Vagina (tissue), 2 donors: ENCODE measurements around the gene PHC2. TPM values are rescaled to one million over a fixed set of nuclear protein-coding genes. Genes with fewer than 3 reads are reported as not detected.

ENCODE experiments used
- DNase-seq, 2 donors: peaks; one replicate each; pipeline ENCODE4 v3.0.0-alpha.2; 2017; ENCODE audit errors: extremely low spot score in 2 of 2
- H3K27ac ChIP-seq: fragments of 200-600 bp; sonication (generic); one replicate; pipeline ENCODE4 v1.5.1; 2019
- H3K27me3 ChIP-seq: fragments of 200-600 bp; sonication (generic); one replicate; pipeline ENCODE4 v1.5.1; 2019
- H3K36me3 ChIP-seq, 2 donors: fragments of 200-600 bp; sonication (generic); one replicate each; pipeline ENCODE4 v1.5.1; 2017 to 2019
- H3K4me1 ChIP-seq: fragments of 200-600 bp; sonication (generic); one replicate; pipeline ENCODE4 v1.5.1; 2019
- H3K4me3 ChIP-seq, 2 donors: fragments of 200-600 bp; sonication (generic); 1 replicate in 1 of 2; 2 replicates in 1 of 2; pipeline ENCODE4 v1.5.1; 2016 to 2019
- H3K9me3 ChIP-seq: fragments of 200-600 bp; sonication (generic); one replicate; pipeline ENCODE4 v1.5.1; 2019
- CTCF ChIP-seq, 3 experiments: fragments of 450-650 bp in 2 of 3; fragments of 200-600 bp in 1 of 3; sonication (generic) in 1 of 3; IDR thresholded peaks; one replicate each; pipeline ENCODE4 v1.5.1; 2017 to 2019; ENCODE audit warnings: antibody characterized with exemption in 3 of 3, mild to moderate bottlenecking in 2 of 3, moderate library complexity in 2 of 3
- POLR2A ChIP-seq, 2 donors: fragments of 450-650 bp; IDR thresholded peaks; one replicate each; pipeline ENCODE4 v1.6.1; 2017; ENCODE audit warnings: antibody characterized with exemption in 2 of 2, mild to moderate bottlenecking in 2 of 2, moderate library complexity in 2 of 2
- POLR2AphosphoS5 ChIP-seq, 2 donors: sonication (generic); formaldehyde crosslinking; IDR thresholded peaks; one replicate each; pipeline ENCODE4 v1.9.0; 2017; ENCODE audit warnings: antibody characterized with exemption in 2 of 2, mild to moderate bottlenecking in 2 of 2, low read depth in 1 of 2; ENCODE audit not compliant: insufficient read depth in 1 of 2
- intact Hi-C: fragments of 100-400 bp; cut with DNase I; formaldehyde crosslinking; loops from one replicate; pipeline ENCODE4 v1.15.1; 2023
- total RNA-seq: library from RNA; depleted of rRNA; stranded (reverse); fragments of >200 nt; gene quantifications from one replicate; pipeline ENCODE4 v1.2.3, GENCODE V29; 2016

PHC2 gene
- total RNA-seq, 1 donor from 2014 or later: 97.2 TPM

DNA sequence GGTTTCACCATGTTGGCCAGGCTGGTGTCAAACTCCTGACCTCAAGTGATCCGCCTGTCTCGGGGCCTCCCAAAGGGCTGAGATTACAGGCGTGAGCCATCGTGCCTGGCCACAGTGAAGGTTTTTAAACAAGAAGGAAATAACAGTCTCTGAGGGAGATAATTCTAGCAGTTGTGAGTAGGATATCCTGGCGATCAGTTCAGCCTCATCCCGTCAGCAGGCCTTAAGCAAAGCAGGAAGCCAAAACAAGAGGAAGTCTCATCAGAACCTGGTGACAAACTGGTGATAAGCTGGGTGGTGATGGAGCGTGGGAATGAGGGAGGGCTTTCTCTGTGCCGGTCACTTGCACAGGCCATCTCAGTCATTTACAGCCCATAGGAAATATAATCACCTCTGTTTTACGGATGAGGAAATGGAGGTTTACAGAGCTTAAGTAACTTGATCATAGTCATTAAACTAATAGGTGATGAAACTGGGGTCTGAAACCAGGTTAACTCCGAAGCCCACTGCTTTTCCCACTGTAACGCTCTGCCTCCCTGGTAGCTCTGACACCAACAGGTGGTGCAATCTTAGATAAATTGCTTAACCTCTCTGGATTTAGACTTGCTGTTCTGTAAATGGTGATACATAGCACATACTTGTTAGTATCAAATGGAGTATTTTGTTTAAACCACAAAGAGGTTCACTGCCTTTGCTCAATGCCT, 69.2 kb downstream of the PHC2 start:
- Histone ChIP-seq H3K36me3 (no peaks in the 10 kb centered on the region), H3K9me3 (no peaks in the 10 kb centered on the region), H3K27ac (no peak overlapping the region), H3K4me1 (peaks cover 35% of the 10 kb centered on the region), H3K27me3 (no peaks in the 10 kb centered on the region), H3K4me3 (no peak overlapping the region)
- no peak for DNase-seq
- intact Hi-C loops: loop anchor here (10.0 kb wide), 1 partner anchor 103 kb away; no protein-coding TSS in a partner anchor
- TF ChIP-seq CTCF (IDR thresholded peaks at IDR 0.05) (no peak), POLR2A (IDR thresholded peaks at IDR 0.05) (no peak), POLR2AphosphoS5 (IDR thresholded peaks at IDR 0.05; ENCODE audit: insufficient read depth in 1 of 2, low read depth in 1 of 2) (no peak)

DNA sequence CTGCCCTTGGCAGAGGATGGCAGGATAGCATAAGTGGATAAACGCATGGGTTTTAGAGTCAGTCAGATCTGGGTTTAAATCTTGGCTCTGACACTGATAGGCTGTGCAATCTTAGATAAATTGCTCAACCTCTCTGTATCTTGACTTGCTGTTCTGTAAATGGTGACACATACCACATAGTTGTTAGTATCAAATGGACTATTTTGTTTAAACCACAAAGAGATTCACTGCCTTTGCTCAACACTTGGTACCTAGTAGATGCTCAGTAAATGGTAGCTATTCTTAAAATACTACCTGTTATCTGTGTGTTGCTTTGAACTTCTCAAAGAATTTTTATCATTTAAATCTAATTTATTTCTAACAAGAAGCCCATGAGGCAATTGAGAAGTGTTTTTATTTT, 70.5 kb downstream of the PHC2 start:
- Histone ChIP-seq H3K36me3 (no peaks in the 10 kb centered on the region), H3K4me3 (no peak overlapping the region), H3K9me3 (no peaks in the 10 kb centered on the region), H3K4me1 (peaks cover 23% of the 10 kb centered on the region), H3K27ac (no peak overlapping the region), H3K27me3 (no peaks in the 10 kb centered on the region)
- TF ChIP-seq CTCF (IDR thresholded peaks at IDR 0.05) (no peak), POLR2AphosphoS5 (IDR thresholded peaks at IDR 0.05; ENCODE audit: insufficient read depth in 1 of 2, low read depth in 1 of 2) (no peak), POLR2A (IDR thresholded peaks at IDR 0.05) (no peak)
- no peak for DNase-seq
- intact Hi-C loops: loop anchor here (10.0 kb wide), 1 partner anchor 104 kb away; no protein-coding TSS in a partner anchor

- DNase-seq: no peak
- Histone ChIP-seq H3K27ac (no peak overlapping the region), H3K9me3 (no peaks in the 10 kb centered on the region), H3K36me3 (no peaks in the 10 kb centered on the region), H3K4me1 (peaks cover 19% of the 10 kb centered on the region), H3K27me3 (no peaks in the 10 kb centered on the region), H3K4me3 (no peak overlapping the region)
- TF ChIP-seq POLR2AphosphoS5 (IDR thresholded peaks at IDR 0.05; ENCODE audit: insufficient read depth in 1 of 2, low read depth in 1 of 2): no peak
- no peak for TF ChIP-seq POLR2A (IDR thresholded peaks at IDR 0.05)
- no peak for TF ChIP-seq CTCF (IDR thresholded peaks at IDR 0.05)
- intact Hi-C loops: loop anchor here (10.0 kb wide), 1 partner anchor 105 kb away; no protein-coding TSS in a partner anchor
Measured at GRCh38 chr1:33359931-33360330, 71.0 kb downstream of the PHC2 start.

- intact Hi-C loops: no loop called here
- H3K27ac ChIP-seq: no peak overlapping the region
- no peak overlapping the region for H3K4me3 ChIP-seq
- H3K27me3 ChIP-seq: no peaks in the 10 kb centered on the region
- H3K9me3 ChIP-seq: no peaks in the 10 kb centered on the region
- peaks cover 0 to 5% of the 10 kb centered on the region in 2 donors for H3K36me3 ChIP-seq
- peaks cover 9% of the 10 kb centered on the region for H3K4me1 ChIP-seq
- DNase-seq: no peak
- TF ChIP-seq CTCF (IDR thresholded peaks at IDR 0.05): no peak
- TF ChIP-seq POLR2AphosphoS5 (IDR thresholded peaks at IDR 0.05; ENCODE audit: insufficient read depth in 1 of 2, low read depth in 1 of 2): no peak
- TF ChIP-seq POLR2A (IDR thresholded peaks at IDR 0.05): no peak
Measured at GRCh38 chr1:33358795-33359503, 71.9 kb downstream of the PHC2 start.
